Stimulated activated CD4-positive, alpha-beta T cell treated with anti-CD3 and anti-CD28 coated beads, Interleukin-4, amount 100 ng/mL, for 48 hours (primary cell): ENCODE measurements around the gene SPEM2.
"Not testable (repeated sequence)": the region's sequence is repeated elsewhere in the genome, so short reads cannot be mapped to it uniquely, and the experiment has no call there.

ENCODE experiments used
- DNase-seq, 2 donors: peaks; one replicate each; pipeline ENCODE4 v3.0.0-alpha.2; 2020; ENCODE audit warnings: low read depth in 2 of 2

The SPEM2 gene

GRCh38 chr17:7442142-7442541 is 16.7 kb downstream of the SPEM2 start:
- no peak for DNase-seq

- DNase-seq, result no peak
Observed at GRCh38 chr17:7443499-7444485, 18.4 kb downstream of the SPEM2 start.

- no peak for DNase-seq
Observed at GRCh38 chr17:7444682-7445618, 19.5 kb downstream of the SPEM2 start, which contains the start of gene CHRNB1. Gene CHRNB1 (plus strand): TSS chr17:7445061. CDS start chr17:7445128, 67 bp downstream.

- no peak for DNase-seq
Observed at GRCh38 chr17:7445619-7445968, 20.2 kb downstream of the SPEM2 start.

GRCh38 chr17:7448461-7448860 is 23.0 kb downstream of the SPEM2 start:
- DNase-seq, result no peak

GRCh38 chr17:7459961-7460545 is 34.6 kb downstream of the SPEM2 start:
- DNase-seq, result no peak

- DNase-seq, result no peak
Observed at GRCh38 chr17:7460850-7461660, 35.6 kb downstream of the SPEM2 start.

GRCh38 chr17:7462474-7463371 is 37.3 kb downstream of the SPEM2 start:
- no peak for DNase-seq

- DNase-seq, result no peak
Observed at GRCh38 chr17:7463372-7463846, 38.0 kb downstream of the SPEM2 start.

- DNase-seq, result no peak
Observed at GRCh38 chr17:7464081-7464480, 38.7 kb downstream of the SPEM2 start.

- DNase-seq, result no peak
Observed at GRCh38 chr17:7465597-7466275, 40.3 kb downstream of the SPEM2 start.

- DNase-seq, result no peak
Observed at GRCh38 chr17:7466318-7466638, 40.9 kb downstream of the SPEM2 start.

GRCh38 chr17:7466639-7467341 is 41.4 kb downstream of the SPEM2 start:
- no peak for DNase-seq

- no peak for DNase-seq
Observed at GRCh38 chr17:7467498-7467897, 42.1 kb downstream of the SPEM2 start.

GRCh38 chr17:7468290-7468689 is 42.9 kb downstream of the SPEM2 start:
- DNase-seq, result no peak

GRCh38 chr17:7468804-7469389 is 43.5 kb downstream of the SPEM2 start:
- no peak for DNase-seq

GRCh38 chr17:7469843-7470242 is 44.4 kb downstream of the SPEM2 start:
- not testable (repeated sequence) for DNase-seq

- not testable (repeated sequence) for DNase-seq
Observed at GRCh38 chr17:7470457-7470973, 45.1 kb downstream of the SPEM2 start.
